ENCODE data around the gene ASCL4. TPM values are rescaled to one million over a fixed set of nuclear protein-coding genes. Genes with fewer than 3 reads are reported as not detected.

Gene ASCL4
- total and polyA plus RNA-seq, 7 donors, result 0.06 TPM; not detected in 6

GRCh38 chr12:107732365-107732764, 42.1 kb upstream of the ASCL4 start:
- intact Hi-C loops (cut with DNase I), result no loop called here
- 90 to 95% methylated on average over 3 of the region's 3 CpGs for WGBS, 2 donors
- no peaks in the 10 kb centered on the region for H3K9me3 ChIP-seq
- TF ChIP-seq CTCF (IDR thresholded peaks at IDR 0.05) (no peak), POLR2A (IDR thresholded peaks at IDR 0.05) (no peak), EP300 (IDR thresholded peaks at IDR 0.05) (no peak), POLR2AphosphoS5 (IDR thresholded peaks at IDR 0.05) (no peak)
- no peak overlapping the region for H3K27ac ChIP-seq
- no peak overlapping the region for H3K4me3 ChIP-seq
- peaks cover 3 to 52% (median 28%) of the 10 kb centered on the region in 4 donors for H3K36me3 ChIP-seq
- DNase-seq, result no peak
- no peaks in the 10 kb centered on the region for H3K4me1 ChIP-seq
- no peaks in the 10 kb centered on the region for H3K27me3 ChIP-seq

DNA sequence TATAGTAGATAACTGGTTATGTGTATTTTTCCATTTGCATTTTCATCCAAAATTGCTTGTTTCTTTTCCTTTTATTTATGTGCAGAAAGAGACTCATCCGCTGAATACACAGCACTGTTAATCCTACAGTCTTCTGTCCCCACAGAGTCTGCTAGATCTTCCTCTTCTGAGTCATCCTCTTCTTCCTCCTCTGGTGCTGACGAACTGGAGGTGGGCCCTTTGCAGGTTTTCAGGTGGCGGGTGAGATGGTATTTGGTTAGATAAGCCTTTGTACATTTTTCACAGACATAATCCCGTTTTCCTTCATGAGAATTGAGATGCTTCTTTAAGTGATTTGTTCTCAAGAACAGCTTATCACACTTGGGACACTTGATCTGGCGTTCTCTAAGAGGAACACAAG, 40.4 kb upstream of the ASCL4 start:
- no peaks in the 10 kb centered on the region for H3K9me3 ChIP-seq
- TF ChIP-seq CTCF (IDR thresholded peaks at IDR 0.05) (no peak), POLR2AphosphoS5 (IDR thresholded peaks at IDR 0.05) (no peak), POLR2A (IDR thresholded peaks at IDR 0.05) (no peak), EP300 (IDR thresholded peaks at IDR 0.05) (no peak)
- H3K36me3 ChIP-seq, result peaks cover 13 to 70% (median 45%) of the 10 kb centered on the region in 4 donors
- 84 to 88% methylated on average over 5 of the region's 5 CpGs for WGBS, 2 donors
- no peaks in the 10 kb centered on the region for H3K4me1 ChIP-seq
- H3K27ac ChIP-seq, result no peak overlapping the region
- intact Hi-C loops (cut with DNase I), result no loop called here
- H3K27me3 ChIP-seq, result no peaks in the 10 kb centered on the region
- no peak for DNase-seq
- H3K4me3 ChIP-seq, result no peak overlapping the region

DNA sequence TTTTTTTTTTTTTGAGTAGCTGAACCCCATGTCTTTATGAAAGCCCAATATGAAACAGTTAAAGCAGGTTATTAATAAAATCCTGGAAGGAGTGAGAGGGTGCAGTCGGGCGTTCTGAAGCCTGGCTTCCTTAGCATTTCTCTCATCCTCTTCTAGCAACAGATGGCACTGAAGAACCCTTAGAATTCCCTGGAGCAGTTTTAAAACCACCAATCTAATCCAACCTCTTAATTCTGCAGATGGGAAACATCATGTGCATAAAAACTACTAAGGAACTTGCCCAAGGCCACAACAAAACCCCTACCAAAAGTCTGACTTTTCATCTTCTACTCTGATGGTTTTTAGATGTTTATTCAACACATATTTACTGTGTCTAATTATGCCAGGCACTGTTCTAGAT, 38.7 kb upstream of the ASCL4 start:
- no peaks in the 10 kb centered on the region for H3K4me1 ChIP-seq
- H3K4me3 ChIP-seq, result no peak overlapping the region
- DNase-seq, result no peak
- H3K27ac ChIP-seq, result no peak overlapping the region
- TF ChIP-seq CTCF (IDR thresholded peaks at IDR 0.05) (no peak), EP300 (IDR thresholded peaks at IDR 0.05) (no peak), POLR2AphosphoS5 (IDR thresholded peaks at IDR 0.05) (no peak), POLR2A (IDR thresholded peaks at IDR 0.05) (no peak)
- intact Hi-C loops (cut with DNase I), result loop anchor here (5.0 kb wide), 1 partner anchor 38 kb away; no protein-coding TSS in a partner anchor
- peaks cover 13 to 86% (median 61%) of the 10 kb centered on the region in 4 donors for H3K36me3 ChIP-seq
- WGBS, 2 donors, result 86 to 89% methylated on average over 2 of the region's 2 CpGs
- no peaks in the 10 kb centered on the region for H3K9me3 ChIP-seq
- H3K27me3 ChIP-seq, result no peaks in the 10 kb centered on the region

GRCh38 chr12:107736914-107737313, 37.6 kb upstream of the ASCL4 start:
- Histone ChIP-seq H3K4me3 (no peak overlapping the region), H3K27ac (no peak overlapping the region), H3K9me3 (no peaks in the 10 kb centered on the region), H3K27me3 (no peaks in the 10 kb centered on the region), H3K36me3 (peaks cover 17 to 97% (median 70%) of the 10 kb centered on the region in 4 donors), H3K4me1 (no peaks in the 10 kb centered on the region)
- WGBS, 2 donors, result 69 to 89% methylated on average over 4 of the region's 4 CpGs
- no peak for TF ChIP-seq POLR2AphosphoS5 (IDR thresholded peaks at IDR 0.05)
- no peak for TF ChIP-seq CTCF (IDR thresholded peaks at IDR 0.05)
- TF ChIP-seq POLR2A (IDR thresholded peaks at IDR 0.05), result no peak
- TF ChIP-seq EP300 (IDR thresholded peaks at IDR 0.05), result no peak
- intact Hi-C loops (cut with DNase I), result loop anchor here (5.0 kb wide), 1 partner anchor 40 kb away; no protein-coding TSS in a partner anchor
- no peak for DNase-seq

DNA sequence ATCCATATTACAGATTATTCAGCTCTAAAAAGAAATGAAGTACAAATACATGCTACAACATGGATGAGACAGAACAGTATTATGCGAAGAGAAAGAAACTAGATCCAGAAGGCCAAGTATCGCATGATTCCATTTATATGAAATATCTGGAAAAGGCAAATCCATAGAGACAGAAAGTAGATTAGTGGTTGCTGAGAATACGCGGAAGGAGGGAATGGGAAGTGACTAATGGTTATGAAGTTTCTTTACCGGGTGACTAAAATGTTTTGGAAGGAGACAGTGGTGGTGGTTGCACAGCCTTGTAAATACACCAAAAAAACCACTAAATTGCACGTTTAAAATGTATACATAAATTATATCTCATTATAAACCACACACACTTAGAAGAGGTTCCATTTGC, 26.0 kb upstream of the ASCL4 start:
- intact Hi-C loops (cut with DNase I), result no loop called here
- Histone ChIP-seq H3K4me3 (no peak overlapping the region), H3K9me3 (no peaks in the 10 kb centered on the region), H3K4me1 (peaks cover 0 to 3% (median 0%) of the 10 kb centered on the region in 4 donors), H3K27ac (no peak overlapping the region), H3K36me3 (peaks cover 21 to 94% (median 47%) of the 10 kb centered on the region in 4 donors), H3K27me3 (no peaks in the 10 kb centered on the region)
- no peak for DNase-seq
- WGBS, 2 donors, result 80 to 84% methylated on average over 6 of the region's 6 CpGs
- no peak for TF ChIP-seq POLR2AphosphoS5 (IDR thresholded peaks at IDR 0.05)
